ENCODE results near the gene RLF.

GRCh38 chr1:40239626-40240025 lies 78.4 kb downstream of the RLF start:
- TF ChIP-seq POLR2AphosphoS5 (IDR thresholded peaks at IDR 0.05): no peak
- TF ChIP-seq CTCF (IDR thresholded peaks at IDR 0.05): no peak
